HCT116 (cell line): ENCODE data around the gene TANC1. TPM values are rescaled to one million over a fixed set of nuclear protein-coding genes. Genes with fewer than 3 reads are reported as not detected.

Experiments
- ATAC-seq: fragments of 200-7000 bp; cut with Tn5 transposase; 2 replicates; pipeline ENCODE4 v1.9.1; 2020; ENCODE audit warnings: mild to moderate bottlenecking, moderate library complexity
- BruUV-seq: library from RNA; stranded (reverse); fragments of 400-500 nt; replicated peaks from 2 replicates; lab custom pipeline; 2021; lab: Mats Ljungman, UMichigan
- CTCF ChIA-PET: fragments of 300-600 bp; sonication (Branson Sonifier 250); formaldehyde crosslinking; loops from one replicate; lab custom pipeline; 2021; ENCODE audit warnings: antibody characterized with exemption; lab: Charles Lee
- POLR2A ChIA-PET: fragments of 300-600, 350-600 bp; sonication (Branson Sonifier 250); formaldehyde crosslinking; loops from one replicate; lab custom pipeline; 2021; ENCODE audit warnings: antibody characterized with exemption; lab: Charles Lee
- RAD21 ChIA-PET, 2 experiments: fragments of 300-600 bp; sonication (Branson Sonifier 250); formaldehyde crosslinking; loops; one replicate each; lab custom pipeline; 2023; ENCODE audit warnings: low total read pairs in 2 of 2; ENCODE audit not compliant: uncharacterized antibody in 2 of 2, unreplicated experiment in 2 of 2, low non-redundant PET in 1 of 2; lab: Charles Lee
- DNase-seq: peaks from one replicate; pipeline ENCODE4 v3.0.0-alpha.2; 2010; ENCODE audit warnings: low read depth, low spot score
- H2AFZ ChIP-seq: fragments of 200-600 bp; shearing (Covaris generic), sonication (generic); 2 replicates; pipeline ENCODE4 v1.6.1; 2017; ENCODE audit warnings: low read depth, mixed run types, mixed read lengths, antibody characterized with exemption, low read length; ENCODE audit not compliant: poor library complexity, severe bottlenecking
- H3K27ac ChIP-seq: 2 replicates; pipeline ENCODE4 v1.5.1; 2012; ENCODE audit warnings: low read depth, low read length
- H3K27me3 ChIP-seq: fragments of 200-600 bp; sonication (generic); 2 replicates; pipeline ENCODE4 v1.6.1; 2016; ENCODE audit warnings: mixed run types, low read length, mixed read lengths; ENCODE audit not compliant: insufficient read depth
- H3K36me3 ChIP-seq, 2 experiments: fragments of 200-500 bp in 1 of 2; fragments of 200-600 bp in 1 of 2; sonication (Bioruptor generic) in 1 of 2; sonication (generic) in 1 of 2; 2 replicates each; pipeline versions ENCODE4 v1.5.1 to v1.6.1; 2014 to 2016; ENCODE audit warnings: low read length in 2 of 2, inconsistent platforms in 1 of 2, mixed read lengths in 1 of 2, mixed run types in 1 of 2; ENCODE audit not compliant: insufficient read depth in 2 of 2, control insufficient read depth in 1 of 2
- H3K4me1 ChIP-seq, 2 experiments: fragments of 200-600 bp in 1 of 2; sonication (generic) in 1 of 2; 2 replicates each; pipeline versions ENCODE4 v1.5.1 to v1.6.1; 2012 to 2017; ENCODE audit warnings: low read length in 2 of 2, inconsistent platforms in 1 of 2, mild to moderate bottlenecking in 1 of 2, mixed read lengths in 1 of 2, mixed run types in 1 of 2, moderate library complexity in 1 of 2; ENCODE audit not compliant: insufficient read depth in 2 of 2, control insufficient read depth in 1 of 2
- H3K4me2 ChIP-seq: fragments of 200-600 bp; sonication (generic); 2 replicates; pipeline ENCODE4 v1.6.1; 2017; ENCODE audit warnings: mixed run types, low read length, mixed read lengths
- H3K4me3 ChIP-seq, 2 experiments: fragments of 200-600 bp in 1 of 2; sonication (generic) in 1 of 2; replicated peaks in 1 of 2; 2 replicates each; pipeline ENCODE4 v1.5.1; 2011 to 2016; ENCODE audit warnings: low read length in 2 of 2, control low read depth in 1 of 2, low read depth in 1 of 2, mild to moderate bottlenecking in 1 of 2, mixed read lengths in 1 of 2, mixed run types in 1 of 2
- H3K79me2 ChIP-seq: fragments of 200-600 bp; sonication (generic); 2 replicates; pipeline ENCODE4 v1.6.1; 2017; ENCODE audit warnings: mild to moderate bottlenecking, mixed run types, low read length, moderate library complexity, mixed read lengths; ENCODE audit not compliant: insufficient read depth
- H3K9ac ChIP-seq: fragments of 200-600 bp; sonication (generic); 2 replicates; pipeline ENCODE4 v1.6.1; 2016; ENCODE audit warnings: low read length, mixed read lengths
- H3K9me2 ChIP-seq: fragments of 200-600 bp; sonication (generic), shearing (Covaris generic); 2 replicates; pipeline ENCODE4 v1.6.1; 2017; ENCODE audit warnings: mixed run types, mild to moderate bottlenecking, moderate library complexity; ENCODE audit not compliant: insufficient read depth
- H3K9me3 ChIP-seq, 2 experiments: fragments of 200-500 bp in 1 of 2; fragments of 200-600 bp in 1 of 2; sonication (Bioruptor generic) in 1 of 2; sonication (generic) in 1 of 2; 2 replicates each; pipeline ENCODE4 v1.6.1; 2014 to 2017; ENCODE audit warnings: low read length in 2 of 2, mixed read lengths in 2 of 2, inconsistent platforms in 1 of 2, low read depth in 1 of 2, mild to moderate bottlenecking in 1 of 2, mixed run types in 1 of 2, moderate library complexity in 1 of 2; ENCODE audit not compliant: control insufficient read depth in 1 of 2, insufficient read depth in 1 of 2
- H4K20me1 ChIP-seq: fragments of 200-600 bp; sonication (generic), shearing (Covaris generic); 2 replicates; pipeline ENCODE4 v1.6.1; 2017; ENCODE audit warnings: mixed run types, mild to moderate bottlenecking, moderate library complexity; ENCODE audit not compliant: insufficient read depth
- ATF3 ChIP-seq: IDR thresholded peaks from 2 replicates; pipeline ENCODE4 v1.6.1; 2012
- CBX3 ChIP-seq: IDR thresholded peaks from 2 replicates; pipeline ENCODE4 v1.6.1; 2012; ENCODE audit warnings: low read depth
- CEBPB ChIP-seq: IDR thresholded peaks from 2 replicates; pipeline ENCODE4 v1.6.1; 2012; ENCODE audit warnings: low read depth
- ELF1 ChIP-seq: IDR thresholded peaks from 2 replicates; pipeline ENCODE4 v1.6.1; 2012; ENCODE audit warnings: low read depth, borderline replicate concordance
- EZH2 ChIP-seq: fragments of 200-600 bp; sonication (generic); IDR thresholded peaks from 2 replicates; pipeline ENCODE4 v1.6.1; 2017; ENCODE audit warnings: antibody characterized with exemption, mixed run types
- POLR2A ChIP-seq: IDR thresholded peaks from 2 replicates; pipeline ENCODE4 v1.7.0; 2011; ENCODE audit warnings: borderline replicate concordance; ENCODE audit not compliant: insufficient read depth, insufficient read length; ENCODE audit errors: extremely low read depth
- REST ChIP-seq: IDR thresholded peaks from 2 replicates; pipeline ENCODE4 v1.6.1; 2012; ENCODE audit warnings: low read depth
- SIN3A ChIP-seq: IDR thresholded peaks from 2 replicates; pipeline ENCODE4 v1.6.1; 2012; ENCODE audit warnings: low read depth
- TCF7L2 ChIP-seq: IDR thresholded peaks from 2 replicates; pipeline ENCODE4 v1.7.0; 2011; ENCODE audit warnings: borderline replicate concordance, inconsistent platforms; ENCODE audit not compliant: insufficient read depth, insufficient read length; ENCODE audit errors: extremely low read depth
- ZBTB33 ChIP-seq: IDR thresholded peaks from 2 replicates; pipeline ENCODE4 v1.6.1; 2011; ENCODE audit warnings: mild to moderate bottlenecking, low read length, moderate library complexity; ENCODE audit not compliant: insufficient replicate concordance; ENCODE audit errors: extremely low read depth
- ZFX ChIP-seq: fragments of 450-650 bp; IDR thresholded peaks from 2 replicates; pipeline ENCODE4 v1.6.1; 2017
- intact Hi-C: fragments of 100-400 bp; cut with micrococcal nuclease; formaldehyde crosslinking; loops from 2 replicates; pipeline ENCODE4 v1.10.0; 2022
- total RNA-seq: library from RNA; stranded (reverse); gene quantifications from one replicate; pipeline ENCODE4 v1.2.1, GENCODE V29; 2021; ENCODE audit not compliant: unreplicated experiment

TANC1 gene
- total RNA-seq, 1 experiment from 2014 or later, result 15.1 TPM

GRCh38 chr2:159075727-159076126 is 107.3 kb downstream of the TANC1 start:
- H3K4me2 ChIP-seq, result no peak overlapping the region
- DNase-seq, result no peak
- no peak overlapping the region for H3K9ac ChIP-seq
- H3K36me3 ChIP-seq, result no peaks in the 10 kb centered on the region
- H3K4me1 ChIP-seq, result no peaks in the 10 kb centered on the region
- CTCF ChIA-PET, result no interaction called here
- H3K27me3 ChIP-seq, result no peaks in the 10 kb centered on the region
- intact Hi-C loops, result no loop called here
- RAD21 ChIA-PET, result no interaction called here
- POLR2A ChIA-PET, result no interaction called here
- no peaks in the 10 kb centered on the region for H4K20me1 ChIP-seq
- H3K79me2 ChIP-seq, result no peaks in the 10 kb centered on the region
- no peaks in the 10 kb centered on the region for H3K9me3 ChIP-seq
- TF ChIP-seq ELF1 (no peak), ATF3 (no peak), SIN3A (no peak), EZH2 (no peak), CBX3 (no peak), CEBPB (no peak), ZBTB33 (no peak)
- TF ChIP-seq, all 23 proteins: peak for 0
- no peak overlapping the region for H2AFZ ChIP-seq
- BruUV-seq, result no TSS peak
- no peak for ATAC-seq
- H3K4me3 ChIP-seq, result no peak overlapping the region
- H3K9me2 ChIP-seq, result no peaks in the 10 kb centered on the region
- H3K27ac ChIP-seq, result no peak overlapping the region

- Histone ChIP-seq H3K4me1 (no peaks in the 10 kb centered on the region), H3K4me2 (no peak overlapping the region), H3K9me2 (no peaks in the 10 kb centered on the region), H3K27me3 (no peaks in the 10 kb centered on the region), H4K20me1 (no peaks in the 10 kb centered on the region), H2AFZ (no peak overlapping the region), H3K9me3 (no peaks in the 10 kb centered on the region), H3K36me3 (no peaks in the 10 kb centered on the region), H3K27ac (no peak overlapping the region), H3K4me3 (no peak overlapping the region), H3K9ac (no peak overlapping the region), H3K79me2 (no peaks in the 10 kb centered on the region)
- no TSS peak for BruUV-seq
- TF ChIP-seq TCF7L2 (no peak), POLR2A (no peak), ZFX (no peak), REST (no peak), CBX3 (no peak)
- intact Hi-C loops, result no loop called here
- ATAC-seq, result no peak
- CTCF ChIA-PET, result no interaction called here
- POLR2A ChIA-PET, result no interaction called here
- no peak for DNase-seq
- RAD21 ChIA-PET, result no interaction called here
Observed at GRCh38 chr2:159076241-159076640, 107.8 kb downstream of the TANC1 start.
